ENCODE results near the gene LMAN2.

LMAN2 gene

DNA sequence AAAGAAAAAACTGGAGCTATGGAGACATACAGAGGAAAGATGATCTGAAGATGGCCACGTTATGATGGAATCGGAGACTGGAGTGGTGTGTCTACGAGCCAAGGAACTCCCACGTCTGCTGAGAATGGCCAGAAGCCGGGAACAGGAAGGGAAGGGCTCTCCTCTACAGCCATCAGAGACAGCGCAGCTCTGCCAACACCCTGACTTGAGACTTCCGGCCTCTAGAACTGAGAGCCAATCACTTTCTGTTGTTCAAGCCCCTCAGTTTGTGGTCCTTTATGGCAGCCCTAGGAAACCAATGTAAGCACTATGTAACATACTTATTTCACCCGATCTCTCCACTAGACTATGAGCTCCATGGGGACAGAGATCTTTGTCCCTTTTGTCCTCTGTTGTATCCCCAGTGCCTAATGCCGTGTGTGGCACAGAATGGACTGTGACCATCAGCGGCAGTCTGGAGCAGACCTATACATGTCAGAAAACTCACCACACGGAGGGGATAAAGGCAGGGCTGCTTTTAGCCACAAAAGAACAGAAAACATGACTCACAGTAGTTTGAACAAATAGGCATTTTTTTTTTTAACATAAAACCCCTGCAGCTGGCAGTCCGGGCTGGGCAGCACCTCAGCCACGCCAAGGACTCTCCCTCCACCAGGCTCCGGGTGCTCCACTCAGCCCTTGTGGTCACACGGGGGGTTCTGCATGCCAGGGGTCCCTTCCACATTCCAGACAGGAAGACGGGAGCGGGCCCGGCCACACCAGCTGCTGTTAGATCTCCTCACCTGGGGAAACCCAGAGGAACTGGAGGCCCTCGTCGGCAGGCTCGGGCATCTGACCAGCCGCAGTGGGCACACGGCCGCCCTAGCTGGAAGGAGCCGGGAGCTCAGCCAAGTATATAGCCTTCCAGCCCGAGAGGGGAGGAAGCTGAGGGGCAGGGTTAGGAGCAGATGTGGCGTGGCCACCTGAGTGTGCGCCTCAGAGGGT, 23.6 kb downstream of the LMAN2 start:
- DNase-seq (ENCODE audit: low read depth): no peak

DNA sequence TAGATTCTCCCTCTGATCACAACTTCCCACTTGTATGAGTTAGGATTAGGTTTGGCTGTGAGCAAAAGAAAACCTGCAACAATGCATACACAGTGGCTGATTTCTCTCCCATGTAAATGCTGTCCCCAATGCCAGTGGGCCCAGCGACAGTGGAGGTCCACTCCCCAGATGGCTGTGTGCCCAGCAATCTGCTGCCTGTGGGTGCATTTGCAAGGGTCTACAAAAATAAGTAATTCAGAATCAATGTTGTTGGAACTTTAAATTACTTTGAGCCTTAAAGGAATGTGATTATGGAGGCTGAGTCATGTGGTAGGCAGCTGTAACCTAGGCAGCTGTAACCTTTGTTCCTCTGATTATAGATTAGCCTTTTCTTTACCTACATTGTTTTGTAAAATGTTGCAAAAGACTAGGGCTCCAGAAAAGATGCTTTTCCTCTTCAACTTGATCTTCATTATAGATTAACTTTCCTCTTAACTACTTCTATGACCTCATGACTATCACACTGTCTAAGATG, 25.5 kb downstream of the LMAN2 start:
- DNase-seq (ENCODE audit: low read depth): no peak

DNA sequence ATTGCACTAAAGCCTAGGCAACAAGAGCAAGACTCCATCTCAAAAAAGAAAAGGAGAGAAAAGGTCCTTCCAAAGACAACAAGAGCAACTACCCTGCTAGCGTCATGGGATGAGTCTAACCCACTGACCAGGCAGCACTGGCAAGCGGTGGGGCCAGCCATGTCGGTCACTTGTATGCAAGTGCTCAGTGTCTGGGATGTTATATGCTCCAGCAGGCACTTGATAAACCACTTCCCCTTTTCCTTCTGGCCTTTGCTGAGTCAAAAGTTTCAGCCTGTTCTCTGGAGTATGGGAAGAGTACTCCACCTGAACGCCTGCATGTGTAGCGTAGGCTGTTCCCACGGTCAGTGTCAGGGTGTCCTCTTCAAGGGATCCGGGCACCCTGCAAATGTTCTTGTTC, 30.6 kb downstream of the LMAN2 start:
- DNase-seq (ENCODE audit: low read depth): no peak

DNA sequence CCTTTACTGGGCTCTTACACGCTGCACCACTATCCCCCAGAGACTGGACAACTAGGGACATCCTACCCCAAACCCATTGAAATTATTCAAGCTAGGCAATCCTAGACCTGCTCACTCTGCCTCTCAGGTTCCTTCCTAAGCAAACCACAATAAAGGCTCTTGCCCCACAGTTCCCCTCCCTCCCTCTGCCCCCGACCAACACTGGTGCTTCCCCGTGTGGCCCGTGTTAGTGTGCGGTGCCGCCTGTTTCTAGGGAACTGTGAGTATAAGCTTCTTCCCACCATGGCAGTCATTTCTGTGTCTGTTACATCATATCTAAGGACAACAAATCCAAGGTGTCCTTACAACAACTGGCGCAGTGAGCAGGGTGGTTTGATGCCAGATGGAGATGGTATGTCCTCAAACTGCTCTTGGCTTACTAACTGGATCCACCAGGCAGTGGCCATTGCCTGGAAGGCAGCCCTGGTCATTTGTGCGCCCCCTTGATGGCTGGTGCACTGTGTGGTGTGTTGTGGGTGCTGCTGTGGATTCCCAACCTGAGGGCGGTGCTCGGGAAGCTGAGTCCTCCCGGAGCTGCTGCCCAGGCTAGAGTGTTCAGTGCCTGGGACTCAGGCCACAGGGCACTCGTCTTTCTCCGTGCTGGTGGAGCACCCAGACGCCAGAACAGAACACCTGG, 31.4 kb downstream of the LMAN2 start:
- DNase-seq (ENCODE audit: low read depth): no peak

DNA sequence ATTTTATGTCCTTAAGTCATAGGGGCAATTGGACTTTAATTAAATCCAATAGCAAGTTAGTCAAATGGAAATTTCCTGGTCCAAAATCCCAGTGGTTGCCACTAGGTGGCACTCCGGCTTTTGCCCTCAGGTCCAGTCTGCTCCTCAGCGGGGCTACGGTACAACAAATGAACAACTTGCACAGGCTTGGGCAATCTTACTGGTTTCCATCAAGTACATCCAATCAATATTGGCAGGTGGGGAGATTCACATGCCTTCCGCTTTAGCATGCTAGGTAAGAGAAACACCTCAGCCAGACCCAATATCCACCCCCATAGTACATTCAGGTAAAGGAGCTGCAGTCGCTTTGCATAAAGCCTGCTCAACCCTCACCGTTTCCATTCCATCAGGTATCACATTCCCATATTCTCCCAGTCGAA, 33.5 kb downstream of the LMAN2 start:
- peak; percentile 67 for DNase-seq (ENCODE audit: low read depth)

DNA sequence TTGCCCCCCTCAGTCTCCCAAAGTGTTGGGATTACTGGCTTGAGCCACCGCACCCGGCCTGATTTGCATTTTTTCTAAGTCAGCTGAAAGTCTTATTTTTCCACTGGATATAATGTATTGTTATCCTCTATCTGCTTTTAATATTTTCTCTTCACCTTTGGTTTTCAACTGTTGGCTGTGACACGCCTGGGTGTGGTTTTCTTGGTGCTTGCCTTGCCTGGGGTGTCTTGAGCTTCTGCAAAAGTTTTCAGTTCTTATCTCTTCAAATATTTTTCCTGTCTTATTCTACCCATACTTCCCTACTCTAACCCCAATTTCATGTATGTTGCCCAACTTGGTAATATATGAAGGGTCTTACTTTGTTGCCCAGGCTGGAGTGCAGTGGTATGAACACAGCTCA, 35.5 kb downstream of the LMAN2 start:
- no peak for DNase-seq (ENCODE audit: low read depth)

DNA sequence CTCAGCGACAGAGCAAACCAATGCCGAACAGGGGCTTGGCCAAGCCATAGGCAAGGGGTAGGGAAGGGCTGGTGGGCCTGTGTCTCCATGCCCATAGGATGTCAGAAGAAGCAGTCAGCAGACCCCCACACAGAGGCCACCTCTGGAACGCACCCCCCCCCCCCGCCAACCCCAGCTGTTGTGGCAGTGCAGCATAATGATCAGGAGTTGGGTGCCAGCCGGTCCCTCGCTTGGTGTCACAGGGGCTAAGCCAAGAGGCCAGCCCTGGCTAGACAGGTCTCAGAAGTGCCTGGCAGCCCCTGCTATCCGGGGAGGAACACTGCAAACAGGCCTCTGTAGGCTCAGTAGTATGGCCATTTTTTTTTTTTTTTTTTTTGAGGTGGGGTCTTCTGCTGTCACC, 36.1 kb downstream of the LMAN2 start:
- no peak for DNase-seq (ENCODE audit: low read depth)

DNA sequence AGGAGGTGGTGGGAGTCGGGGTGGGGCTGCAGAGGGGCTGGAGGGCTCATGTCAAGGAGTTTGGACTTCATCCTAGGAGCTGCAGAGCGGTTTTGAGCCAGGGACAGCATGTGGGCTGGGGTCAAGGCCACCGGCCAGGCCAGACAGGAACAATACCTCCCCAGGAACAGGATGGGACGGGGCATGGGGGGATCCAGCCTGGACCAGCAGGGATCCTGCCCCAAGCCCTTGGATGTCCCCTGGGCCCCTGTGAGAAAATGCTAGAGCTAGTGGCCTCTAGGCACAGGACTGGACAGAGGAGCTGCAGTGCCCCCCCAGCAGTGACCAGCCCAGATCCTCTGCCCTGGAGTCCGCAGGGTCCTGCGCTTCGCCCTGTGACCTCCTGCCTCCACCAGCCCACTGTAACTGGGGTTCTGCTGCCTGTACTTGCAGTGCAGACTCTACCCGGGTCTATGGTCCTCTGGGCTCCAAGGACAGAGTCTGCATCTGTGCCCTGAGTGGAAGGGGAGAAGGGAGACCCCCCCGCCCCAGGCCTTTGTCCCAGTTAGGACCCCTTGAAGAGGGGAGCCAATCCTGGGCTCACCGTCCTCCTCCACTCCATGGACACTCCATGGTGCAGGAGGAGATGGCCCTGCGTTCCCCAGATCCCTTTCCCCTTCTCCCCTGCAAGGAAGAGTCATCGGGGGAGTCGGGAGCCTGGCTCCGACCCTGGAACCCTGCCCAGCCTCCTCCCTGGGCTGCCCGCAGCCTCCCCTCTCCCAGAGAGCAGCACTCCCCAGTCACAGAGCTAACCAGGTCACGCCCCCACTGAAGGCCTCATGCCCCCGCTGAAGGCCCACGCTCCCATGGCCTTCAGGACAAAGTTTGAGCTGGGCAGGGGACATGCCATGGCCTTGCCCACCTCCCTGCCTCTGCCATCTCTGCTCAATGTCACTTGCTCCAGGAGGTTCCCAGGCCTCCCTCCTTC, 36.8 kb downstream of the LMAN2 start:
- DNase-seq (ENCODE audit: low read depth): no peak

DNA sequence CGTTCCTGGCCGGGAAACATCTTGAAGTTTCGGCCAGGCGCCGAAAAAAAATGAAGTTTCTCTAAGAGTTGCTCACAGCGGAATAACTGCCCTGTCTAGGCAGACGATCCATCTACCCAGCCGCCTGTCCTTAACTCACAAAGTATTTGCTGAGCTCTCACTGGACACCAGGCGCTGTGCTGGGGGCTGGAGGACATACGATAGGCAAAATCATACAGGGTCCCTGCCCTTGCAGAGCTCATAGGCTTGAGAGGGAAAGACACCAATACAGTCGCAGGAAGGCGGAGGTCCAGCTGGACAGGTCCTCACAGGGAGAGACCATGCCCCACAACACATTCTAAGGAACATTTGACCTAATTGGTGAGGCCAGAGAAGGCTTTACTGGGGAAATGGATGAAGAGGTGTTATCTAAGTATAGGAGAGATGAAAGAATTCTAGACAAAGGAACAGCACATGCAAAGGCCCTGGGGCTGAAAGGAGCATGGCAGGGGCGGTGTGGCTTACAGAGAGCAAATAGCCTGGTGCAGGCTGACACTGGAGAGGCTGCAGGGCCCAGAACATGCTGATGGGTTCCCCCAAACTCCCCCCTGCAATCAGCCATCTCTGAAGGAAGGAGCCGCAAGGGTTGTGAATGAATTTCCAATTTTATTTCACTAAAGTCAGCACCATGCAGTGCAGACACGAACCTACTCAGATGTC, 37.8 kb downstream of the LMAN2 start:
- DNase-seq (ENCODE audit: low read depth): no peak

DNA sequence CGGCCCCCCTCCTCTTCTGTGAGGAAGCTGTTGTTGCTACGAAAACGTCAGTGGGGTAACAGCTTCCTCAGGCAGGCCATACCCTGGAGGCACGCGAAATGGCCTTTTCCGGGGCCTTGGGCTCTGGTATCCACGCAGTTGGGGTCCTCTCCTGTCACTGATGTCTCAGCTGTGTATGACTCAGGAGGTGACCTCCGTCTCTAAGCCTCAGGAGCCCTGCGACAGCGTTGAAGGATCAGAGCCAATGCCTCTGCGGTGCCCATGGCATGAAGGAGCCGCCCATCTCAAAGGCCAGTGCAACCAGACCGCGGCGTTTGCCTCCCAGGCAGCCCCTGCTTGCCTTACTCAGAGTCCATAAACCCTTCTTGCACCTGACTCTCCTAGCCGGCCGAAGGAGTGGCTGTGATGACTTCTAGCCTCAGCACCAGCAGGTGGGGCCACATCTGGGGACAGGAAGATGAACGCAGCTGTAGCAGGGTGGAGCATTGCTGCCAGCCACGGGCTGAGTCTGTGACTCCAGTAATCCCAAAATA, 38.8 kb downstream of the LMAN2 start:
- no peak for DNase-seq (ENCODE audit: low read depth)

DNA sequence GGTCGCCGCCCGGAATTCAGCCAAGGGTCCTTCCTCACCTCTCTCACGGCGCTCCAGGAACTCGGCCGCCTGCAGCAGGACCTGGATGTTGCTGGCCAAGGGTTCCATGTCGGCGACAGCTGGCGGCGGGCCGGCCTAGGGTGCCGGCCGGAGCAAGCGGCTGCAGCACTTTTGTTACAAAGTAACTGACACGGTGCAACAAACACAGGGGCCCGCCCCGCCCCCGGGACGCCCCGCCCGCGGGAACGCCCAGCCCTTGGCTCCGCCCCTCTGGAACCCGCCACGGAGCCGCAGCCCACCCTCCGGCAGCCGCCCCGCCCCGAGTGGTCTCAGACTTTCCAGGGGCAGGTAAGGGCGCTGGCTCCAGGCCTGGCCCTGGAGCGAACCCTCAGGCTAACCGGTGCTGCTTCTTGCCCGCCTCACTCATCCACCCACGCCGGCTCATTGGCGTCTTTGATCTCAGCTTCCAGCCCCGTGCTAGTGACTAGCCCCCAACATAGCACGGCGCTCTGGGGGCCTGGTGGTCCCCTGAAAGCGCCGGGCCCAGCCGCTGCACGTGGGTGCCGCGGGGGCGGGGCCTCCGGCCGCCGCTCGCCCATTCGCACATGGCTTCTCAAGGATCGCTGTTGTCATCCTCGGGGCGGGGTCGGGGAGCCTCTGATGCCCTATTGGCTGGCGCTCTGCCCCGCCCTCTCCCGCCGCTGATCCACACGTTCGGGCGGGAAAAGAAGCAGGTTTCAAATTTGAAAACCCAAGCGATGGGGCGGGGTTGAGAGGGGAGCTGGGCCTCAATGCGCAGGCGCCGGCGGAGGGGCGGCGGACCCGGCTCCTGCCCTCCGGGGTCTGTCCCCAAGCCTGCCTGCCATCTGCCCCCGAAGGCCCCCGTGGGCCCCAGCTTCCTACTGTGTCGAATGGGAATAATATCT, 39.5 kb downstream of the LMAN2 start, which contains the start of gene MXD3:
Gene MXD3, minus strand, starts transcription at position 176 of the 926 bp plus-strand sequence. Its CDS starts 68 bp downstream, at position 108.
- peak; percentile 95 for DNase-seq (ENCODE audit: low read depth)

DNA sequence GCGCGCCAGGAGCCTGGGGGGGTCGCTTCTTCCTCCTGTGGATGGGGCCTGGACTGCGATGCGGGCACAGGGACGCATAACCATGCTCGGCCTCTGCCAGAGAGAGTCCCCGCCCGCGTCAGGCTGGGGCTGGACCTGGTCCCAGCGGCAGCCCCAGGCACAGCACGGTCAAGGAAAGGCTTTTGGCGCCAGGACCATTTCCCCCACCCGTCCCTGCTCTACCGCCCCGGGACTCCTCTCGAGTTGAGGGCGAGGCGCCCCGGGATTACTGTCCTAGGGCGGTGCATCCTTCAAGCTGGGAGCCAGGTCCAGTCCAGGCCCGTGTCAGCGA, 40.1 kb downstream of the LMAN2 start:
- DNase-seq (ENCODE audit: low read depth): no peak

DNA sequence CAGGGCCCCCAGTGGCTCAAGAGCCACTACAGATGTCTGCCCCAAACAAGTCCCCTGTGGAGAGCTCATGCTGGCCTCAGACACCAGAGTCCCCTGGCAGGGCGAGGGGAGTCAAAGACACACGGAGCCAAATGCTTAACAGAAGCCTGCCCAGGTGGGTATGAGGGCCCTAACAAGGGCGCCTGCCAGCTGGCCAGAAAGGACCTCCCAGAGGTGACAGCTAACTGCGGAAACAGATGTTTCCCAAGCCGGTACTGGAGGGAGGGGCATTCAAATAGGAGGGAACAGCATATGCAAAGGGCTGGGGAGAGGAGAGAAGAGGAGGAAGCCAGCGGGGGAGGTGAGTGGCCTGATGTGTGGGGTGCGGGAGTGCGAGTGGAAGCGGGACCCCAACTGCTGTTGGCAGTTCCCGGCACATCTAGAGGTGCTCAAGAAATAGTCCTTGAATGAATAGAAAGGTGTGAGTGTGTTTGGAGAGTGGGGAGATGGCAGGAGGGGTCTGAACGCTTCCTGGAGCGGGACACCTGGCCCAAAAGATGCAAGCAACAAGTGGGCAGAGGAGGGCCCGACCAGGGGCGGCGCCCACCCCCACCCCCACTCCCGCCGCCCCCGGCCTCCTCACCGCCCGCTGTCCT, 40.6 kb downstream of the LMAN2 start:
- DNase-seq (ENCODE audit: low read depth): no peak

DNA sequence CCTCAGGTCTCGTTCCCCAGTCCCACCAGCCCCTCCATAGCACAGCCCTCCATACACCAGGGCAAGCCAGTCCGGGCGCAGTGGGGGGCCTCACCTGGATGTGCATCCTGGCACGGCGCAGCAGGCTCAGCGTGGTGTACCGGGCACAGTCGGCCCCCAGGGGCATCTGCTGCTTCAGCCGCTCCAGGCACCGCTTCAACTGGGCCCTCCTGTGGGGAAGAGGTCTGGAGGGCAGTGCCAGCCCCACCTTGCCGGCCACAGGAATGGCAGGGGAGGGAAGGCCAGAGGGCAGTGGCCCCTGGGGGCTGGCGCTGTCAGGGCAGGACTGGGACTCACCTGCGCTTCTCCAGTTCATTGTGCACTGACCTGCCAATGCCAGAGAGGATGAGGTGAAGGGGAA, 41.1 kb downstream of the LMAN2 start:
- DNase-seq (ENCODE audit: low read depth): no peak

DNA sequence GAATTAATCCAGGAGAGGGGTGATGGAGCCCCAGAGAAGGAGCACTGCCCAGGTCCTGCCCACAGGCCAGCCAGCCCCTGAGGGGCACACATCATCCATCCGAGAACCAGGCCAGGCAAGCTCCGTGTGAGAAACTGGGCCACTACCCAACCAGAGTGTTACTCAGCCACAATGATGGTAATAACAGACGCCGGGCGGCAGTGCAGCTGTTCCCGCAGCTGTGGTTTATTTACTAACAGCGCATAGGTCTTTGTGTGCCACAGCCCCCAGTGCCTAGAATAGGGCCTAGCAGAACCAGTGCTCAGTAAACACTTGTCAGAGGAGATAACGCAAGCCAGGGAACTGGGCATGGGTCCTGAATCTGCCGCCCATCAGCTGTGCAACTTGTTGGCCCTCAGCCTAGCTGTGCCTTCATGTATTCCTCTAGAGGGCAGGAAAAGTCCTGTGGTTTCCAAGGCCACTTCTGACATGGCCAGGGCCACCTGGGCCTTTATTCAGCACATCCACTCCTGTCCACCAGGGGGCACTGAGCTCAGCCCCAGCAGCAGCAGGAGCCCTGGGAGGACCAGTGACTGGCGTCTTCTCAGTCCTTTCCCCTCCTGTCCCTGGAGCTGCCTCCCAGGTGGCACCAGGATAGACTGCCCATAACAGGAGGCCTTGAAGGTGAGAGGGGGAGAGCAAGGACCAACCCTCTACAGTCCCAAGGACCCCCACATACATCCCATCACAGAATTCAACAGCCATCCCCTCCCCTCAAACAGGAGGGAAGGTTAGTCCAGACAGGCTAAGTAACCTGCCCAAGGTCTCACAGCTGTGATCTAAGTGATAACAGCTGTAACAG, 41.9 kb downstream of the LMAN2 start:
- DNase-seq (ENCODE audit: low read depth): peak; percentile 48

DNA sequence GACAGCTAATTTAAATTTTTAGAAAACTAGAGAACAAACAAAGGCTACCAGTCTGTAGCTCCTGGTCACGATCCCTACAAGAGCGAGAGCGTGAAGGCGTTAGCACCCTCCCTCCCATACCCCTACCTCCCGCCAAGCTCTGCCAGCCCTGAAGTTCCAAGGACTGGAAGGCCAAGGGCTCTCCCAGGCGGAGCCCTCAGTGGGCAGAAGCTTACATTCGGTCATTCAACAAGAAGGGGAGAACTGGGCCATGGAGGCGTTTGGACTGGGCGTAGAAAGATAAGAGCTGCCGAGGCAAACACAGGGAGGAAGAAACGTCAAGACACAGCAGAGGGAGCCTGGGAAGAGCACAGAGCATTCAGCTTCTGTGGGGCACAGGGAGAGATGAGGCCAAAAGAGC, 42.7 kb downstream of the LMAN2 start:
- DNase-seq (ENCODE audit: low read depth): no peak

DNA sequence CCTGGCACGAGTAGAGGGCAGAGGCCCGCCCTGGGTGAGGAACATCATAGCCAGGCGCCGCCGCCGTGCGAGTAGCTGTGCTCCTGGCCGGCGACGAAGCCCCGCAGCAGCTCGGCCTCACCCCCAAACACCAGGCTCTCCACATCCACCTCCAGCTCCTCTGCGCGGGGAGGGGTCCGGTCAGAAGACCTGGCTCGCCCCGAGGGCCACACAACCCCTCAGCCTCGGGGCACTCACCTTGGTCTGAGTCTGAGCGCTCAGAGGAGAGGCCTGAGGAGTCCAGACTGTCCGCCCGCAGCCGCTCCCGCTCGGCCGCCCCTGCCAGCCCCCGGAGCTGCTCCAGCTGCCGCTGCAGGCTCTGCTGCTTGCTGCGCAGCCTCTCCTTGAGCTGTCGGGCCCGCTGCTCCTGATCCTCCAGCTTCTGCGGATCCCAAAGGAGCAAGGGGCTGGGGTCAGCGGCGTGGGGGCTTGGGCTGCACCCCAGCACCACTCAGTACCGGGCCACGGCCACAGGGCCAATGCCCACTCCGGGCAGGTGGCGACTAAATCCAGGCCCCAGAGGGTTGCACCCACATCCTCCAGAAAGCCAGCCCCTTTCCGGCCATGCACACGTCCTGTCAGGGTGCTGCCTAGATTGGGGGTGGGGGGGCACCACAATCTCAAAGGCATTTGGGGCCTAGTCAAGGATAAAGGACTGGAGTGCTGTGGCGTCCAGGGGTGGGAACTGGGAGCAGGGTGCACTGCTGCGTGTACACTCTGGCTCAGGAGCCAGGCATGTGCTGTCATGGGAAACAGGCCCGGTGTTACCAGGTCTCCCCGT, 43.7 kb downstream of the LMAN2 start:
- DNase-seq (ENCODE audit: low read depth): no peak
